GM21367 (cell line): Measurements from ENCODE around the gene ZC3H12D.
"Not testable (repeated sequence)": the region's sequence is repeated elsewhere in the genome, so short reads cannot be mapped to it uniquely, and the experiment has no call there.

Experiments used
- ATAC-seq: cut with Tn5 transposase; IDR thresholded peaks from one replicate; pipeline ENCODE4 v1.9.1; 2021; ENCODE audit not compliant: unreplicated experiment

The ZC3H12D gene

GRCh38 chr6:149484733-149485700, at the start of gene ZC3H12D:
Gene ZC3H12D, minus strand, starts transcription at chr6:149485014. Its CDS starts 10,471 bp downstream, at chr6:149474543.
- ATAC-seq, result peak; percentile 32

DNA sequence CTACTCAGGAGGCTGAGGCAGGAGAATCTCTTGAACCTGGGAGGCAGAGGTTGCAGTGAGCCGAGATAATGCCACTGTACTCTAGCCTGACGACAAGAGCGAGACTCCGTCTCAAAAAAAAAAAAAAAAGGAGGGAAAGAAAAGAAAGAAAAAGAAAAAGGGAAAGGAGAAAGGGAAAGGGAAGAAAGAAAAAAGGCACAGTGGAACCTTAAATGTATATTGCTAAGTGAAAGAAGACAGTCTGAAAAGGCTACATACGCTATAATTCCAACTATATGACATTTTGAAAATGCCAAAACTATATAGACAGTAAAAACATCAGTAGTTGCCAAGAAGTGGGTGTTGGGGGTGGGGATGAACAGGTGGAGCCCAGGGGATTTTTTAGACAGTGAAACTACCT, 44.8 kb upstream of the ZC3H12D start:
- no peak for ATAC-seq

- no peak for ATAC-seq
These were observed 30.7 kb upstream of the ZC3H12D start for GRCh38 chr6:149515494-149515893.

DNA sequence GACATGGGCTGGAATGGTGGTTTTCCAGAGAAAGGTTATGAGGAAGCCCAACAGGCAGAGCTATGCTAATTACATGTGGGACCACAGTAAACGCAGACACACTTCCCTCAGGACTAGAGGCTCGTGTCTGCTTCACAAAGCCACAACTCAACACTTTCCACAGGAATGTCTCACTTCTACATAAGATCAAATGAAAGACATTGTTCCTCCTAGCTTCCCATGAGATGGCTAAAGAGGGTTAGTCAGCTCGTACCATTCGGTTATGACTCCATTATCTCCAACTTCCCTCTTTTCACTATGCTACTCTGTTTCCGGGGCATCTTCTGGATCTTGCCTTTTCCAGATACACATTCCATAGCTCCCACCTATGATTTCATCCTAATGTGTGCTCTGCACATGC, 29.1 kb upstream of the ZC3H12D start:
- ATAC-seq, result no peak

GRCh38 chr6:149510793-149511512, 26.1 kb upstream of the ZC3H12D start:
- no peak for ATAC-seq

GRCh38 chr6:149508485-149508884, 23.7 kb upstream of the ZC3H12D start:
- ATAC-seq, result no peak

- no peak for ATAC-seq
These were observed 19.1 kb upstream of the ZC3H12D start for GRCh38 chr6:149503872-149504271.

DNA sequence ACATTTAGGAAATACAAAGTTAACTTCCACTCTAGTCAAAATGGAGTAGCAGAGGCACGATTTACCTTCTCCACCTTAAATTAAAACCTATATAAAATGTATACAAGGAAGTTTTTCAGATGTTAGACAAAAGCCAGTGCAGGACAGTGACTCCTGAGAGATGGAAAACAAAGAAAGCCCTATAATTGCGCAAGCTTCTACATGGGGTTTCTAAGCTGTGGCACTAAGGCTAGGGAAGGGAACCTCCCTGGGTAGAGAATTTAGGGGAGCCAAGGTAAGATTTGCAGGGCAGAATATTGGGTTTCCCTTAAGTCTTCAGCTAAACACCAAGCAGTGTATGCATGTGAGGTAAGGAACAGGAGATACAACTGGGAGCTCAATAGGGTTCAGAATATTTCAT, 18.5 kb upstream of the ZC3H12D start:
- no peak for ATAC-seq

DNA sequence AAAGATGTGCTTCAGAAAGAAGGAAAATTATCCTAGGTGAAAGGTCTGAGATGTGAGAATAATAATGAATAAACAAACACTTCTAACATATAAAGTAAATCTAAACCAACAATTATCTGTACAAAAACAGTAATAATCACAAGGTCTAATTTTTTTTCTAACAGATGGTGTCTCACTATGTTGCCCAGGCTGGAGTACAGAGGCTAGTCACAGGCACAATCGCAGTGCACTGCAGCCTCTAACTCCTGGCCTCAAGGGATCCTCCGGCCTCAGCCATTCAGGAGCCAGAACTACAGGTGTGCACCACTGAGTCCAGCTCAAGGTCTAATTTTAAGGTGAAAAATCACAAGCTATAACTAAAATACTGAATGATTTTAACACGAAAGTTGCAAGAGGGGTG, 17.0 kb upstream of the ZC3H12D start:
- no peak for ATAC-seq

DNA sequence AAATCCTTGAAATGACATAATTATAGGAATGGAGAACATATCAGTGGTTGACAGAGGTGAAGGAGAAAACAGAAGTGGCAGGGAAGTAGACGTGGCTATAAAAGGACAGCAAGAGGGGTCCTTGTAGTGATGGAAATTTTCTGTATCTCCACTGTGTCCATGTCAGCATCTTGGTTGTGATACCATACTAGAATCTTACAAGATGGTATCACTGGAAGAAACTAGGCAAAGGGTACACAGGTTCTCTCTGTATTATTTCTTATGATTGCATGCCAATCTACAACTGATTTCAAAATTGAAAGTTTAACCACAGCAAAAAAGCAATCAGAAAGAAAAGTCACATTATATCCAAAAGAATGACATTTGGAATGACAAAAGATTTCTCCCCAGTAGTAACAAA, 16.4 kb upstream of the ZC3H12D start:
- ATAC-seq, result no peak

DNA sequence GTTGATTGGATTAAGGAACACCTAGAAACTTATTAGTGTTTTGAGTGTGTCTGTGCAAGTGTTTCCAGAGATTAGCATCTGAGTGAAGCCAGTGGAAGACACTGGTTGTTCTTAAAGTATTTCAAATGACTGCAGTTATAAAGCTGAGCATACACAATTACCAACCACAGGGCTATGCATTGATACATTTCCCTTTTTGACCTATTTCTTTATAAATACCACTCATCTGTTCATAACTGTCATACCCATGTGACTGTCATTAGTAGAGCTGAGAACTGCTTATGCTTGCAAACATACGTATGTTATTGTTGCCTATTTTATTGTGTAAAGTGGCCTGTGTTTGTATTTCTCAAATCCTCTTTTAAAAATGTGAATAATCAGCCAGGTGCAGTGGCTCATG, 15.3 kb upstream of the ZC3H12D start:
- ATAC-seq, result no peak

DNA sequence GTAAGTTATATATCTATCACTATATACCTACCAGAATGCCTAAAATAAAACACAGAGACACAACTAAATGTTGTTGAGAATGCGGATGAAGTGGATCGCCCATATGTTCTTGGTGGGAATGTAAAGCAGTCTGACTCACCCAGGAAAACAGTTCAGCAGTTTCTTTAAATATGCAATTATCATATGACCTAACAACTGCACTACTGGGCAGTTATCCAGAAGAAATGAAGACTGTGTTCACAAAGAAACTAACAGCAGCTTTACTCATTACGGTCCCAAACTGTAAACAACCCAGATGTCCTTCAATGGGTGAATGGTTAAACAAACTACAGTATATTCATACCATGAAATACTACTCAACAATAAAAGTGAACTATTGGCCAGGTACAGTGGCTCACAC, 14.3 kb upstream of the ZC3H12D start:
- no peak for ATAC-seq

GRCh38 chr6:149497365-149497764, 12.6 kb upstream of the ZC3H12D start:
- ATAC-seq, result no peak

DNA sequence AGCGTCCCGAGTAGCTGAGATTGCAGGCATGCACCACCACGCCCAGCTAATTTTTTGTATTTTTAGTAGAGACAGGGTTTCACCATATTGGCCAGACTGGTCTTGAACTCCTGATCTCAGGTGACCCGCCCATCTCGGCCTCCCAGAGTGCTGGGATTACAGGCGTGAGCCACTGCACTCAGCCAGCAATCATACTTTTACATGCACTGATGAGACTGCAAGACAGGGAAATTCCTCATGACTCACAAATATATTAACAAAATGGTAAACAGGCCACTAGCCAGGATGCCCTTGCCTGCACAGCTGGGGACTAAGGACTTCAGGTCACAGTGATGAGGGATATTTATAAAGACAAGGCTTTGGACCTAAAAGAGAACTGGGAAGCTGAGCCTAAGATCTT, 11.8 kb upstream of the ZC3H12D start:
- not testable (repeated sequence) for ATAC-seq

- peak; percentile 34 for ATAC-seq
These were observed 10.7 kb upstream of the ZC3H12D start for GRCh38 chr6:149495349-149496016.

DNA sequence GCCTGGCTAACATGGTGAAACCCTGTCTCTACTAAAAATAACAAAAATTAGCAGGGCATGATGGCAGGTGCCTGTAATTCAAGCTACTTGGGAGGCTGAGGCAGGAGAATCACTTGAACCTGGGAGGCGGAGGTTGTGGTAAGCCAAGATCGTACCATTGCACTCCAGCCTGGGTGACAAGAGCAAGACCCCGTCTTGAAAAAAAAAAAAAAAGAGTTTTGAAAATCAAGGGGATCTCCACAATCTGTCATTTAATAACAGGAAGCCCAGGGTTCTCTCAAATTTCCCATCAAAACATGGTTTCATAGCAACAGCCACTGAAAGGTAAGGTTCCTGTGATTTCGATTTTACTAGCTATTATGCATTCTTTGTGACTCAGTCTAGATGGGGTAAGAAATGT, 10.0 kb upstream of the ZC3H12D start:
- peak; percentile 64 for ATAC-seq

DNA sequence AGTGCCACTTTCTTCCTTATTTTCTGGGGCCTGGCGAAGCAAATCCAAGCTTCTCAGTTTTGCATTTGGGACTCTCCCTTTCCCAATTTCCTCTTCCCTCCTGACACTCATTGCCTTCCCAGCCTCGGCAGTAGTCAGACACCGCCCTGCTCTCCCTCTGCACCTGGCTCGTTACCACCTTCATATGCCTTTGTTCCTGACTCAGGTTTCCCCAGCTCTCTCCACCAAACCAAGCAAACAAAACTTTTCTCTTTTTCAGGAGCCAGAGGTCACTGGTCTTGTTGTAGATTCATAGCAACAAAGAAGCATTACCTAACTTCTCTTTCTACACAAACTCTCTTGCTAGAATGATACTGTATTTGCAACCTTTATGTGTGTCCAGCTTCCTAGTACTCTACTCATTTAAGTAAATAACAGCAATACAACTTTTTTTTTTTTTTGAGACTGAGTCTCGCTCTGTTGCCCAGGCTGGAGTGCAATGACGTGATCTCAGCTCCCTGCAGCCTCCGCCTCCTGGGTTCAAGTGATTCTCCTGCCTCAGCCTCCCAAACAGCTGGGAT, 9.0 kb upstream of the ZC3H12D start:
- no peak for ATAC-seq

DNA sequence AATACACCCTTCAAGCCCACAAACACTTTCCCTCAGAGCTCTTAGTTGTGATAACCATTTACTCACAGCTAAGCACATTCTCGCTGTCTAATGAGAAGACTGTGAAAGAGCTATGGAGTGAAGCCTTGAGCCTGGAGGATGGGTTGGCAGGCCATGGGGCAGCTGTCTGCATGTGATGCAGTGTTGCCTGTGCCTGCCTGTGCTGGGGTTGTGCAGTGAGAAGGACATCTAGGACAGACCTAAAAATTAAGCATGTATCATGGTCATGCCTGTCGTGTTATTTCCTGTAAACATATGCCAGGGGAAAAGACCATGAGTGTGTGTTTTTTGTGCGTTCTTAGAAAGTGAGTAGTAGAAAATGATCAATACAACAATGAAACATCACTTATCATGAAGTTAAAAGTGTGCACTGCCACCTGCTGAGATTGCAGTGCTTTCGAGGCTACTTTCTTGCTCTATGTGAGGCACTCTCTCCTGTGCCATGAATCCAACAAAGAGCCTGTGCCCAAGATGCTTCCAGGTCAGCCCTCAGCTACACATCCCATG, 8.1 kb upstream of the ZC3H12D start:
- no peak for ATAC-seq

DNA sequence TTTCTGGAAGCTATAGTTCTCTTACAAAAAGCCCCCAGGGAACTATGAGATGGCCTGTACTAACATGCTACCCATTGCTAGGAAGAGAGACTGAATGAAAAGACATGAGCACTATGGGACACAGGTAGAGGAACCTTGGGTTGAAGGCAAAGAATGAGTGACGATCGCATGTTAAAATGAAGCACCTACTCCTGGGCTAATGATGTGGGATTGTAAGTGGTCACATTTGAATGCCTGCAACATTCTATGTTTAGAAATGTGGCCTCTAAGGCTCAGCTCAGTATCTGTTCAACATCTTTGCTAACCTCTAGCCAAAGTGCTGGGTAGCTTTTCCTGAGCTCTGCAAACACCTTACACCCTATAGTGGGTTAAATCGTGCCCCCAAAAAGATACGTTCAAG, 5.2 kb upstream of the ZC3H12D start:
- no peak for ATAC-seq

DNA sequence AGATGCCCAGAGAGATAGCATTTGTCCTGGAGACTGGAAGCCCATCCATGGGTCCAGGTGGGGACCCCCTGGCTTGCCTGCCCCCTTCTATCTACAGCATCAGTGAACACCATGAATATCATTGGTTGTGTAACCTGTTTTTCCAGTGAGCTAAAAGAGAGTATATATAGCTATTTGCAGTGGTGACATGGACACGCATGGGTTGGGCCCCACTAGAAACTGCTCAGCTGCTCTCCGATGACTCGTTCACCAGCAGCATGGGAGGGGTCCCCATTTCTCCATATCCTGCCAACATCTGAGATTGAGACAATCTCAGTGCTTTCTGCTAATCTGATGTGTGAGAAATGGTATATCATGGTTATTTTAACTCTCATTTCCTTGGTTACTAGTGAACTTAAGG, 4.0 kb upstream of the ZC3H12D start:
- no peak for ATAC-seq

GRCh38 chr6:149487316-149487715, 2.5 kb upstream of the ZC3H12D start:
- ATAC-seq, result no peak
